Kidney epithelial cell (primary cell): ENCODE results near the gene CUBN. TPM values are rescaled to one million over a fixed set of nuclear protein-coding genes. Genes with fewer than 3 reads are reported as not detected.

Source experiments
- DNase-seq: peaks from one replicate; pipeline ENCODE4 v3.0.0-alpha.2; 2010; ENCODE audit warnings: low read depth
- H3K27me3 ChIP-seq: 2 replicates; pipeline ENCODE4 v1.6.0; 2011; ENCODE audit warnings: low read length; ENCODE audit not compliant: control insufficient read depth, insufficient read depth
- H3K36me3 ChIP-seq: 2 replicates; pipeline ENCODE4 v1.5.1; 2011; ENCODE audit warnings: low read length; ENCODE audit not compliant: control insufficient read depth, insufficient read depth
- H3K4me3 ChIP-seq: 2 replicates; pipeline ENCODE4 v1.5.1; 2011; ENCODE audit warnings: low read depth, mild to moderate bottlenecking, control low read depth, low read length
- CTCF ChIP-seq: IDR thresholded peaks from 2 replicates; pipeline ENCODE4 v1.5.1; 2011; ENCODE audit warnings: mild to moderate bottlenecking, moderate library complexity, low read length, control low read depth, inconsistent platforms; ENCODE audit not compliant: insufficient read depth, poor library complexity, severe bottlenecking
- total RNA-seq: library from RNA; depleted of rRNA; stranded (reverse); fragments of >200 nt; gene quantifications from 2 replicates; pipeline ENCODE4 v1.2.3, GENCODE V29; 2015

Gene CUBN
- total RNA-seq, 1 donor from 2014 or later: 1.3 TPM

- H3K4me3 ChIP-seq: no peak overlapping the region
- no peaks in the 10 kb centered on the region for H3K36me3 ChIP-seq
- TF ChIP-seq CTCF: no peak
- H3K27me3 ChIP-seq: no peaks in the 10 kb centered on the region
- DNase-seq: no peak
Observed at GRCh38 chr10:16792675-16793074, 336.9 kb downstream of the CUBN start.

GRCh38 chr10:16789765-16790164, 339.8 kb downstream of the CUBN start:
- DNase-seq: no peak
- Histone ChIP-seq H3K4me3 (no peak overlapping the region), H3K27me3 (no peaks in the 10 kb centered on the region), H3K36me3 (no peaks in the 10 kb centered on the region)
- TF ChIP-seq CTCF: no peak

- no peak for DNase-seq
- H3K4me3 ChIP-seq: no peak overlapping the region
- no peak for TF ChIP-seq CTCF
Observed at GRCh38 chr10:16789261-16789660, 340.4 kb downstream of the CUBN start.

GRCh38 chr10:16788778-16789177, 340.8 kb downstream of the CUBN start:
- TF ChIP-seq CTCF: no peak
- no peaks in the 10 kb centered on the region for H3K27me3 ChIP-seq
- no peak overlapping the region for H3K4me3 ChIP-seq
- H3K36me3 ChIP-seq: no peaks in the 10 kb centered on the region
- no peak for DNase-seq

More at GRCh38 chr10:16789261-16789660, 340.4 kb downstream of the CUBN start:
- Histone ChIP-seq H3K27me3 (no peaks in the 10 kb centered on the region), H3K36me3 (no peaks in the 10 kb centered on the region)

GRCh38 chr10:16788125-16788524, 341.5 kb downstream of the CUBN start:
- no peak for TF ChIP-seq CTCF
- H3K4me3 ChIP-seq: no peak overlapping the region
- no peak for DNase-seq
- H3K27me3 ChIP-seq: no peaks in the 10 kb centered on the region
- no peaks in the 10 kb centered on the region for H3K36me3 ChIP-seq

- Histone ChIP-seq H3K27me3 (no peaks in the 10 kb centered on the region), H3K36me3 (no peaks in the 10 kb centered on the region), H3K4me3 (no peak overlapping the region)
- DNase-seq: no peak
- TF ChIP-seq CTCF: no peak
Observed at GRCh38 chr10:16787361-16787791, 342.2 kb downstream of the CUBN start.
